Bronchial epithelial cell (primary cell): ENCODE data around the gene PARVB. TPM values are rescaled to one million over a fixed set of nuclear protein-coding genes. Genes with fewer than 3 reads are reported as not detected.

Source experiments
- DNase-seq: peaks from one replicate; pipeline ENCODE4 v3.0.0-alpha.2; 2010; ENCODE audit warnings: low read depth
- FAIRE-seq: peaks from 2 replicates; lab custom pipeline; 2011; peaks lifted over from hg19 to GRCh38; lab: Jason Lieb, UNC
- H3K27me3 ChIP-seq: 2 replicates; pipeline ENCODE4 v1.5.1; 2011; ENCODE audit warnings: low read length; ENCODE audit not compliant: control insufficient read depth, insufficient read depth
- H3K36me3 ChIP-seq: 2 replicates; pipeline ENCODE4 v1.5.1; 2011; ENCODE audit warnings: low read length; ENCODE audit not compliant: control insufficient read depth, insufficient read depth
- H3K4me3 ChIP-seq: 2 replicates; pipeline ENCODE4 v1.5.1; 2011; ENCODE audit warnings: mild to moderate bottlenecking, low read depth, low read length, control low read depth
- total RNA-seq: library from RNA; depleted of rRNA; stranded (reverse); fragments of >200 nt; gene quantifications from 2 replicates; pipeline ENCODE4 v1.2.1, GENCODE V29; 2014
- TF ChIP-seq, protein P1 (sequence below): IDR thresholded peaks from 2 replicates; pipeline ENCODE4 v1.5.1; 2011; ENCODE audit warnings: mild to moderate bottlenecking, moderate library complexity, low read length, control low read depth, inconsistent platforms; ENCODE audit not compliant: insufficient read depth, severe bottlenecking

The PARVB gene
- total RNA-seq, 1 donor from 2014 or later = 3.4 TPM

DNA sequence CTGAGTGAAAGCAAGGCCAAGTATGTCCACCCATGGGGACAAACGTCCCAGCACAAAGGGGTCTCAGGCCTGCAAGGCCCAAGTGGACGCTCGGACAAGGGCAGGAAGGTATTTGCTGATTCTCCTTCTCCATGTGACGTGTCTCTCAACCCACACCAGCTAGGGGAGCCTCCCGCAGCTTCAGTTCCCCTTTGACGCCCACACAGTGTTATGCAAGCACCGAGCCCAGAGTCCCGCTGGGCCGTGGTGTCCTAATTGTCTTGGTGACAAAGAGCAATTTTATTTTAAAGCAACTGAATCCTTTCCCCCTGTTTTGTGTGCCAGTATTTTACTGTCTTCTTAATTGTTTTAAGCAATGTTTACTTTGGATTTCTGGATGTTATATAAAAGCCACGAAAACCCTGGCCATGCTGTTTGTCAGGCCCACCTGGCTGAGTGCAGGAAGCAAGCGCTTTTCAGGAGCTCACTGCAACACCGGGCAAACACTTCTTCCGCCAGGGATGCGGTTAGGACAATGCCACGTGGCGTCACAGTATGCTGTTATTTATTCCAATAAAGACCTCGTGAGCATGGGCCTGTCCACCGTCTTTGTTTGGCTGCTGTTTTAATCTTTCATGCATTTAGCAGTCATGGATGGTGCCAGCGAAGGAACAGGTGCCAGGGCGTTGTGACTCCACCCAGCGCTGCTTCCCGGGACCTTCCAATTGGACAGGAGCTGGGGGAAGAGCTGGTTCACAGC, 148.4 kb downstream of the PARVB start:
- TF ChIP-seq, protein P1, sequence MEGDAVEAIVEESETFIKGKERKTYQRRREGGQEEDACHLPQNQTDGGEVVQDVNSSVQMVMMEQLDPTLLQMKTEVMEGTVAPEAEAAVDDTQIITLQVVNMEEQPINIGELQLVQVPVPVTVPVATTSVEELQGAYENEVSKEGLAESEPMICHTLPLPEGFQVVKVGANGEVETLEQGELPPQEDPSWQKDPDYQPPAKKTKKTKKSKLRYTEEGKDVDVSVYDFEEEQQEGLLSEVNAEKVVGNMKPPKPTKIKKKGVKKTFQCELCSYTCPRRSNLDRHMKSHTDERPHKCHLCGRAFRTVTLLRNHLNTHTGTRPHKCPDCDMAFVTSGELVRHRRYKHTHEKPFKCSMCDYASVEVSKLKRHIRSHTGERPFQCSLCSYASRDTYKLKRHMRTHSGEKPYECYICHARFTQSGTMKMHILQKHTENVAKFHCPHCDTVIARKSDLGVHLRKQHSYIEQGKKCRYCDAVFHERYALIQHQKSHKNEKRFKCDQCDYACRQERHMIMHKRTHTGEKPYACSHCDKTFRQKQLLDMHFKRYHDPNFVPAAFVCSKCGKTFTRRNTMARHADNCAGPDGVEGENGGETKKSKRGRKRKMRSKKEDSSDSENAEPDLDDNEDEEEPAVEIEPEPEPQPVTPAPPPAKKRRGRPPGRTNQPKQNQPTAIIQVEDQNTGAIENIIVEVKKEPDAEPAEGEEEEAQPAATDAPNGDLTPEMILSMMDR = no peak
- no peaks in the 10 kb centered on the region for H3K27me3 ChIP-seq
- no peaks in the 10 kb centered on the region for H3K36me3 ChIP-seq
- FAIRE-seq (no peak), DNase-seq (no peak)
- no peak overlapping the region for H3K4me3 ChIP-seq

DNA sequence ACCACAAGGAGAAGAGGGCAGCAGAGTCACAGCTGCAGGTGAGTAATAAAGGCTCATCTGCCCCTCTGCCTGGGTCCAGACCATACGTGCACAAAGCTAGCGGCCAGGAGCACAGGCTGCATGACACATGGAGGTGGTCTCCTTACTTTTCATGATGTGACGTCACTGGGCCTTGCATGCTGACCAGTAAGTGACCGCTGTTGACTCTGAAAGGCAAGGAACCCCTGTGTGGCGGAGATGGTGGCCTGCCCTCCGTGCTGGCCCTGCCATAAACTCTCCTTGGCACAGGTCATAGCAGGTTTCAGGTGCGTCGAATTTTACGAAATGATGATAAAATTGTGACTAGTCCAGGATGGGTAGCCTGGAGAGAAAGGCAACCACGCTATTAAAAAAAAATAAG, 149.1 kb downstream of the PARVB start:
- DNase-seq = no peak
- Histone ChIP-seq H3K36me3 (no peaks in the 10 kb centered on the region), H3K4me3 (no peak overlapping the region), H3K27me3 (no peaks in the 10 kb centered on the region)
- TF ChIP-seq, protein P1 = no peak
- FAIRE-seq = no peak

DNA sequence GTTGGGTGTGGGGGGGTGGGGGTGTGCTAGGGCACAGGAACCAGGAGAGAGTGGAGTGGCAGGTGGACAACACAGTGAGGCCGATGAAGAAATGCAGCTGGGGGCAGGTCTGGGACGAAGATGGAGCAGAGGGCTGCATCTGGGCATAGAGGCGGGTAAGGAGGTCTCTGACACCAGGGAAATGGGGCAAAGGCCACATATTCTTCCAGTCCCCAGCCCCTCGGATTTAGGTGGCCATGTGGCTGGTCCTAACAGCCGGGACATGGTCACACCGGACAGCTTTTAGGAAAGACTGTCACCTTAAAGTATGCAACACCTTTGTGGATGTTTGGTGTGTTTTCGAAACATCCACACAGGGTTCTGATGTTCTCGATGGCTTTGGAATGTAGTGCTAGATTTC, 151.6 kb downstream of the PARVB start:
- Histone ChIP-seq H3K27me3 (peaks cover 4% of the 10 kb centered on the region), H3K36me3 (no peaks in the 10 kb centered on the region), H3K4me3 (no peak overlapping the region)
- TF ChIP-seq, protein P1 = no peak
- DNase-seq (no peak), FAIRE-seq (no peak)

DNA sequence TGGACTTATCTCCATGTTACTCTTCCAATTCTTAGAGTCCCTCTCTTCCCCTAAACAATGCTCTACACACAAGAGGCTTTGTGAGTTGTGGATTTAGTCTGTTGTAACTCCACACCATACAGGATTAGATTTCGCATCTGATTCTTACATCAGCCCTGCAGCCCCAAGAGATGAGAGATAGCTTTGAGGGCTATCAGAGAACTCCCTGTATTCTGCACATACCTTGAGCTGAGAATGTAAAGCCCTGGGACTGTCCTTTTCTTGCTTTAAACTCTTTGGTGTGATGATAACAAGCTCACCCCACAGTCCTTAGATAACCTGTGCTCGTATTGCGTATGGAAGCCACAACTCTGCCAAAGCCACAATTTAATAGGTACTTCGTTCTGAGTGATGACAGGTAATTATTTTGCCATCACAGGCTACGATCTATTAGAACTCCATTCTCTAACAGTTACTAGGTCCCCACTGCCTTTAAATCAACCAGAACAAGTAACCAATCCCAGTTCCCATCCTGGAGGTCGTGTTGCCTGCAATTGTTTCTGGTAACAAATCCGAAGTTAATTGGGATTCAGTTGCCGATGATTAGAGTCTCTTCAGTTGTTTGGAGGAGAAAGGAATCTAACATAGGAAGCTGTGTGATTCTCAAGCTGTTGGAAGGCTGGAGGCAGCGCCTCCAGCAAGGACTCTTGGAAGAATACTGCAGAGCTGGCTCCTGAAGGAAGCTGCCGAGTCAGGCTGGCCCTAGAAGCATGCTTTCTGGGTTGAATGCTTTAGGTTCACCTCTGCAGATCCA, 155.3 kb downstream of the PARVB start:
- peaks cover 6% of the 10 kb centered on the region for H3K27me3 ChIP-seq
- DNase-seq (no peak), FAIRE-seq (no peak)
- H3K4me3 ChIP-seq = no peak overlapping the region
- TF ChIP-seq, protein P1 = no peak
- H3K36me3 ChIP-seq = no peaks in the 10 kb centered on the region

DNA sequence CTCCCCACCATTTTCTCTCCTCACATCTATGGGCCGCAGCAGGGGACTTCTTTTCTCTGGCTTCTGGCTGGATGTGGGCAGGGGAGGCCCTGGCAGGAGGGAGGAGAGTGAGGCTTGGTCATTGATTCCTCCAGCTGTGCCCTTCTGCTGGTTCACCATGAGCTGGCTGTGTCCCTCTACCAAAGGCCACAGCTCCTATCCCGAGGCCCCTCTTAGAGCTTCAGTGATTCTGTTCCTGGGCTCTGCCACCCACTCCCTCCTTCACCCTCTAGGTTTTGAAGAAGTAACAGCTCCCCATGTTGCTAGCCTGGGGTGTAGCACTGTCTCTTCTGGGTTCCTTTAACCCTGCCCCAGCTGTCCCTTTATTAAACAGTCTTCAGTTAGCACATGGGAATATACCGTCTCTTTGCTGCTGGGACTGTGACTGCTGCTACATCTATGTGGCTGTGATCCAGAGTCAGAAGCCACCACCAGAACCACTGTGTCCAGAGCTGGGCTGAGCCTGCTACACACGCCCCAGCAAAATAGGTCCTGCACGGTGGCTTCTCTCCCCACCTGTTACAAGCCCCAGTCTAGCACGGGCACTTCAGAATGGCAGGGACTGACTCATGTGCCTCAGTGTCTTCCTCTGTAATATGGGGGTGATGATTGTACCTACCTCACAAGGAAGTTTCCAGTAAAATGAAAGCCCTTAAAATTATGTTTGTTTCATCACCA, 156.0 kb downstream of the PARVB start:
- TF ChIP-seq, protein P1 = no peak
- H3K4me3 ChIP-seq = no peak overlapping the region
- DNase-seq = no peak
- no peaks in the 10 kb centered on the region for H3K36me3 ChIP-seq
- FAIRE-seq = peak; percentile 7
- peaks cover 6% of the 10 kb centered on the region for H3K27me3 ChIP-seq
